Breast epithelium (tissue), 4 donors: ENCODE results near the gene C11orf52. TPM values are rescaled to one million over a fixed set of nuclear protein-coding genes. Genes with fewer than 3 reads are reported as not detected.

ENCODE experiments used
- DNase-seq, 2 donors: peaks; one replicate each; pipeline ENCODE4 v3.0.0-alpha.2; 2019; ENCODE audit warnings: low spot score in 2 of 2
- H3K27ac ChIP-seq, 2 donors: fragments of 200-600 bp; sonication (generic) in 1 of 2; one replicate each; pipeline ENCODE4 v1.5.1; 2016 to 2019; ENCODE audit warnings: mild to moderate bottlenecking in 1 of 2
- H3K27me3 ChIP-seq, 2 donors: fragments of 200-600 bp; sonication (generic) in 1 of 2; one replicate each; pipeline versions ENCODE4 v1.5.1 to v1.6.0; 2017 to 2019; ENCODE audit warnings: control low read depth in 1 of 2, mild to moderate bottlenecking in 1 of 2
- H3K36me3 ChIP-seq: fragments of 200-600 bp; one replicate; pipeline ENCODE4 v1.5.1; 2019
- H3K4me1 ChIP-seq, 2 donors: fragments of 200-600 bp; sonication (generic); one replicate each; pipeline ENCODE4 v1.5.1; 2016 to 2019; ENCODE audit warnings: control low read depth in 1 of 2
- H3K4me3 ChIP-seq, 3 donors: fragments of 200-600 bp; sonication (generic); 1 replicate in 2 of 3; 2 replicates in 1 of 3; pipeline ENCODE4 v1.5.1; 2016 to 2019; ENCODE audit warnings: mild to moderate bottlenecking in 3 of 3, moderate library complexity in 2 of 3
- H3K9me3 ChIP-seq, 2 donors: fragments of 200-600 bp; sonication (generic) in 1 of 2; one replicate each; pipeline ENCODE4 v1.5.1; 2016 to 2019; ENCODE audit warnings: control low read depth in 1 of 2
- CTCF ChIP-seq, 3 donors: fragments of 450-650 bp; IDR thresholded peaks; one replicate each; pipeline ENCODE4 v1.5.1; 2016 to 2017; ENCODE audit warnings: antibody characterized with exemption in 3 of 3, mild to moderate bottlenecking in 3 of 3, moderate library complexity in 3 of 3
- POLR2A ChIP-seq: fragments of 450-650 bp; IDR thresholded peaks from one replicate; pipeline ENCODE4 v1.6.1; 2016; ENCODE audit warnings: antibody characterized with exemption, mild to moderate bottlenecking, moderate library complexity
- POLR2AphosphoS5 ChIP-seq, 3 donors: sonication (generic); formaldehyde crosslinking; IDR thresholded peaks; one replicate each; pipeline ENCODE4 v1.6.1; 2017; ENCODE audit warnings: antibody characterized with exemption in 3 of 3
- intact Hi-C: fragments of 100-400 bp; cut with DNase I; formaldehyde crosslinking; loops from one replicate; pipeline ENCODE4 v1.15.1; 2023; ENCODE audit warnings: low total_unique reads
- total RNA-seq, 3 donors: library from RNA; depleted of rRNA; stranded (reverse); fragments of >200 nt; gene quantifications; one replicate each; pipeline ENCODE4 v1.1.0, GENCODE V29; 2016

The C11orf52 gene
- 10 to 100 TPM in 2 of 3 donors, 1 to 10 TPM in 1; 7.5 to 40.5 (median 19.0) TPM for total RNA-seq

GRCh38 chr11:111918390-111919256, at the start of gene C11orf52:
Gene C11orf52 (plus strand): TSS chr11:111918913. CDS start chr11:111918973, 60 bp downstream.
- no peaks in the 10 kb centered on the region for H3K9me3 ChIP-seq
- TF ChIP-seq POLR2A (no peak), CTCF (IDR thresholded peaks at IDR 0.05) (peak in 2 of 3 donors; percentile 13 to 23), POLR2AphosphoS5 (IDR thresholded peaks at IDR 0.05) (peak in 2 of 3 donors; percentile 53 to 71)
- peak within 1 kb of the TSS in 2 of 3 donors; percentile 40 to 53 for H3K4me3 ChIP-seq
- peak; percentile 82 to 86 for DNase-seq
- peaks cover 0 to 3% of the 10 kb centered on the region in 2 donors for H3K4me1 ChIP-seq
- intact Hi-C loops = no loop called here
- no peaks in the 10 kb centered on the region for H3K27me3 ChIP-seq
- no peaks in the 10 kb centered on the region for H3K36me3 ChIP-seq
- peak within 1 kb of the TSS; percentile 90 to 96 for H3K27ac ChIP-seq

- no peak for DNase-seq
- TF ChIP-seq POLR2A = no peak
- TF ChIP-seq CTCF (IDR thresholded peaks at IDR 0.05) = no peak
- TF ChIP-seq POLR2AphosphoS5 (IDR thresholded peaks at IDR 0.05) = no peak
- intact Hi-C loops = no loop called here
- Histone ChIP-seq H3K9me3 (no peaks in the 10 kb centered on the region), H3K27me3 (no peaks in the 10 kb centered on the region), H3K36me3 (no peaks in the 10 kb centered on the region), H3K27ac (no peak overlapping the region), H3K4me1 (peaks cover 0 to 7% of the 10 kb centered on the region in 2 donors), H3K4me3 (peak overlapping the region in 1 of 3 donors; percentile 95)
Measured at GRCh38 chr11:111870113-111870512, 48.6 kb upstream of the C11orf52 start.

- no peaks in the 10 kb centered on the region for H3K9me3 ChIP-seq
- peak overlapping the region; percentile 92 to 95 for H3K27ac ChIP-seq
- H3K4me3 ChIP-seq = peak overlapping the region; percentile 95 to 97 (median 97)
- intact Hi-C loops = no loop called here
- no peak for DNase-seq
- no peaks in the 10 kb centered on the region for H3K27me3 ChIP-seq
- TF ChIP-seq CTCF (IDR thresholded peaks at IDR 0.05) = no peak
- TF ChIP-seq POLR2A = no peak
- no peak for TF ChIP-seq POLR2AphosphoS5 (IDR thresholded peaks at IDR 0.05)
- H3K36me3 ChIP-seq = no peaks in the 10 kb centered on the region
- H3K4me1 ChIP-seq = peaks cover 0 to 7% of the 10 kb centered on the region in 2 donors
Measured at GRCh38 chr11:111870522-111870885, 48.2 kb upstream of the C11orf52 start.

GRCh38 chr11:111870886-111871692, 47.6 kb upstream of the C11orf52 start, which contains the start of gene ALG9:
Gene ALG9 (minus strand): TSS chr11:111871581. CDS start chr11:111871482, 99 bp downstream.
- Histone ChIP-seq H3K27me3 (no peaks in the 10 kb centered on the region), H3K4me1 (peaks cover 0 to 7% of the 10 kb centered on the region in 2 donors), H3K9me3 (no peaks in the 10 kb centered on the region), H3K27ac (peak within 1 kb of the TSS; percentile 92 to 95), H3K4me3 (peak within 1 kb of the TSS; percentile 95 to 97 (median 97)), H3K36me3 (no peaks in the 10 kb centered on the region)
- DNase-seq = peak; percentile 47 to 77
- TF ChIP-seq POLR2AphosphoS5 (IDR thresholded peaks at IDR 0.05) = peak; percentile 50 to 71 (median 71)
- TF ChIP-seq POLR2A = no peak
- peak; percentile 13 to 44 (median 33) for TF ChIP-seq CTCF (IDR thresholded peaks at IDR 0.05)
- intact Hi-C loops = no loop called here
